GM12864 (cell line): ENCODE results near the gene PTPRT.

Experiments
- DNase-seq: peaks from one replicate; pipeline ENCODE4 v3.0.0-alpha.2; 2011; ENCODE audit warnings: low read depth
- H3K4me3 ChIP-seq: 2 replicates; pipeline ENCODE4 v1.5.1; 2011; ENCODE audit warnings: mild to moderate bottlenecking, low read depth, low read length, control low read depth
- TF ChIP-seq, protein P1 (sequence below): IDR thresholded peaks from 2 replicates; pipeline ENCODE4 v1.5.1; 2011; ENCODE audit warnings: low read depth, mild to moderate bottlenecking, moderate library complexity, low read length, control low read depth, inconsistent platforms; ENCODE audit errors: missing control alignments

The PTPRT gene

DNA sequence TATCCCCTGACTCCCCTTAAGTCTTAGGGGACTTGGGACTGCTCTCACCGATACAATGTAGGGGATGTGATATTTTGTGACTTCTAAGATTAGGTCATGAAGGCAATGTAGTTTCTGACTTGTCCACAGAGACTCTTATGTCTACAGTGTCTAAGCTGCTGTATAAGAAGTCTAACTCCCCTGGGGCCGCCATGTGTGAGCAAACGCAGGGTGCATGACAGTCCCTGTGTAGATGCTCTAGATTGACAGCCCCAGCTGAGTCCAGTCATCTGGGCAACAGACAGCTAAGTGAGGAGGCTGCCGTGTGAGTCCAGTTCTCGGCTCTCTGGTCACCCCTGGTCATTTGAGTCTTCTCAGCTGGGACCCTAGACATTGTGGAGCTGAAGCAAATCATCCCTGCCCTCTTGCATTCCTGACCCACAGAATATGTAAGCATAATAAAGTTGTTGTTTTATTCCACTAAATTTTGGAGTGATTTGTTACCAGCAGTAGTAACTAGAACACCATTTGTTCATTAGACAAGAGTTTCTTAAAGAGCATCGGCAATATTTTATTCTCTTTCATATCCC, 828.2 kb downstream of the PTPRT start:
- DNase-seq: no peak
- H3K4me3 ChIP-seq: no peak overlapping the region
- TF ChIP-seq, protein P1, sequence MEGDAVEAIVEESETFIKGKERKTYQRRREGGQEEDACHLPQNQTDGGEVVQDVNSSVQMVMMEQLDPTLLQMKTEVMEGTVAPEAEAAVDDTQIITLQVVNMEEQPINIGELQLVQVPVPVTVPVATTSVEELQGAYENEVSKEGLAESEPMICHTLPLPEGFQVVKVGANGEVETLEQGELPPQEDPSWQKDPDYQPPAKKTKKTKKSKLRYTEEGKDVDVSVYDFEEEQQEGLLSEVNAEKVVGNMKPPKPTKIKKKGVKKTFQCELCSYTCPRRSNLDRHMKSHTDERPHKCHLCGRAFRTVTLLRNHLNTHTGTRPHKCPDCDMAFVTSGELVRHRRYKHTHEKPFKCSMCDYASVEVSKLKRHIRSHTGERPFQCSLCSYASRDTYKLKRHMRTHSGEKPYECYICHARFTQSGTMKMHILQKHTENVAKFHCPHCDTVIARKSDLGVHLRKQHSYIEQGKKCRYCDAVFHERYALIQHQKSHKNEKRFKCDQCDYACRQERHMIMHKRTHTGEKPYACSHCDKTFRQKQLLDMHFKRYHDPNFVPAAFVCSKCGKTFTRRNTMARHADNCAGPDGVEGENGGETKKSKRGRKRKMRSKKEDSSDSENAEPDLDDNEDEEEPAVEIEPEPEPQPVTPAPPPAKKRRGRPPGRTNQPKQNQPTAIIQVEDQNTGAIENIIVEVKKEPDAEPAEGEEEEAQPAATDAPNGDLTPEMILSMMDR: no peak

DNA sequence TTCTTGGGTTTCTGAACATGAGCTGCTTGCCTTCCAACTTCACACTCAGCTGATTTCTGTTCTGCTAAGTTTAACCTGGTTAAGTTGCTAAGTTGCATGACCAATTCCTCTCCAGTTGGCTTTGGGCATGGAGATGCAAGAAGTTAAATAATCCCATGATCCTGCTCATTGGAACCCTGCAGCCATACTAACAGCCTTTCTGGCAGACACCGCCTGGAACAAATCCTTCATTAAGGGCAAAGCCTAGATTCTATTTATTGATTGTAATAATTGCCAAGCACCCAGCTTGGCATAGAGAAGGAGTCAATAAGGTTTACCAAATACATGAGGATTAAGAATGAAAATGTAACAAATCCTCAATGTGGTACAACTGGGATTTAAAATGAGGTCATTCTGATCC, 829.1 kb downstream of the PTPRT start:
- no peak for DNase-seq
- H3K4me3 ChIP-seq: no peak overlapping the region
- TF ChIP-seq, protein P1: no peak

DNA sequence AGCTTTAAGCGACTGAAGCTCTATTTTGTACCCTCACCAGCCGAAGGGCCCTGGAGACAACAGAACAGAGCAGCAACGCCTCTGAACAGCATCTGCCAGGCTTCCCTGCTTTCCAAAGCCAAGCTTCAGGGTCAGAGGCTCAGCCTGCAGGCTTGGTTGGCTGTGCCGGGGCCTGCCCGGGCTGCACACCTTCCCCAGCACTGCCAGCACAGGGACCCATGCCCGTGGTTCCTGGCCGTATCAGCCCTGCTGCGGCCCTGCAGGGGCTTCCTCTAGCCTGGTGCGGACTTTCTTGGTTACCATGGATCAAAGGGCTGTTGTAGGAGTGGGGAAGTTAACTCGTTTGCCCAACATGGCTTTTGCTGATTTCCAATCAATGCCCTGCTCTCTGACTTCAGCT, 830.1 kb downstream of the PTPRT start:
- no peak for DNase-seq
- no peak overlapping the region for H3K4me3 ChIP-seq
- TF ChIP-seq, protein P1: no peak

DNA sequence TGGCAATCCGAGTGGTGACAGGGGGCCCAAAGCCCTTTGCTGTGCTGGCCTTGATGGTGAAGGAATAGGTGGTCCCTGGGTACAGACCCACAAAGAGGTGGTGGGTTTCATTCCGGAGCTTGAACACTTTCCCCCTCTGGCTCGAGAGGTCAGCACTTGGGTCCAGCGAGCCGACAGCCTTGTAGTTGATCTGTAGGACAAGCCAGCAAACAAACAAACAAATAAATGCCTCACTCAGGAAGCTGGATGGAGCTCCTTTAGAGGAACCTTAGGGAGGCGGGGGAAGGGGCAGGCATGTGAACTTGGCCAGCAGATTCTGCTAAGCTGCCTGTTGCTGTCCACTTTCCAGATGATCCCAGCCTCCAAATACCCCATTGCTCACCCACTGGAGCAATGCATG, 837.6 kb downstream of the PTPRT start:
- no peak for DNase-seq
- TF ChIP-seq, protein P1: no peak
- no peak overlapping the region for H3K4me3 ChIP-seq

DNA sequence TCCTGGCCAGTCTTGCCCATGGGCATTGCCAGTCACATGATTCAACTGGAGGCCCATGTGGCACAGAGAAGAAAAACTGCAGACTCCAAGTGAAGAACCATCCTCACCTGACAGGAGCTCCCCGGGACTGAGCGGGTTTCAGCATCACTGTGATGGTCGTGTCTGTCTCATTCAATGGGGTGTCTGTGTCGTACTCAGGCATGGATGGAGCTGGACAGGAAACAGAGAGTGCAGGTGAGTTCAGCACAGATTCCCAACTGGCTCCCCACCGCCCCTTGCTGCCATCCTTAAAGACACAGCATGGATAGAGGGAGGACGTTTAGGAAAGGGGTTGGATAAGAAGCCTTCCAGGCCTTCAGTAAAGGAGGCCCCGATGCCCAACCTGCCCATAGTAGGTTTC, 839.2 kb downstream of the PTPRT start:
- TF ChIP-seq, protein P1: no peak
- no peak overlapping the region for H3K4me3 ChIP-seq
- no peak for DNase-seq

DNA sequence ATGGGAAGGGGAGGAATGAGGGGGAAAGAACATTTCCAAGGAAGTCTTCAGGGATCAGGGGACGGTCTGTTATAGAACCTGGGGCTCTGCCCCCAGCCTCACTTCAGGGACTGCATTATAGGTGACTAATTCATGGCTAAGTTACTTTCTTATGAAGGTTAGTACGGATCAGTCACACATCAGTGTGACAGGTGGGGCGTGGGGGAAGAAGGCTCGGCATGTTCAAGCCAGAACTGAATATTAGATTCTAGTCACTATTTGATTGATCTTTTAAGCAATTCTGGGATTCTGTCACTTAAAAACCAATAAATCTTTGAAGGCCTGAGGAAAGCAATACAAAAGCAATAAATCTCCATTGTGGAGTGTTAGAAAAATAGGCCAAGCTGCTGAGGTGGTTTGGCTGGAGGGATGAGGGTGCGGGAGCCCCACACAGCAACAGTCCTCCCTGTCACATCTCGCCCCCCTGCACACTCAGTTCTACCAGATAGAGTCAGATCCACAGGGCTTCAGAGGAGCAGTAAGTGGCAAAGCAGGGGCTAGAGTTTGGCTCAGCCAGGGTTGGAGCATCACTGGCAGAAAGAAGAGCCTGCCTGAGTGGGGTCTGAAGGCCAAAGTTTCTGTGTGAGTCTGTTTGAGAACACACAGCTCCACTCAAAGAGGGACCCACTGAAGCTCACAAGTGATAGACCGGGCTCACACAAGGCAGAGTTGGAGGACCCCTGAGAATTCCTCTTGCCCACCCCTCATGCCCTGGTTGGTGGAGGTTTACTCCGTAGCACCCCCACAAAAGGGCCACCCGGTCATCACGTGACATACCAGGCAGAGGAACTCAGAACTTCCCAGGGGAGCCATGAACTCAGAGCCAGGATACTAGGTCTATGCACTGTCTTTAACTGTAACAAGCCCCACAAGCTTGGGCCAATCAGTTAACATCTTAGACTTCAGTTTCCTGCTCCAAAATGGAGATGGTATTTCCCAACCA, 843.2 kb downstream of the PTPRT start:
- TF ChIP-seq, protein P1: no peak
- H3K4me3 ChIP-seq: no peak overlapping the region
- no peak for DNase-seq
